Measurements from ENCODE around the gene MATN1.

MATN1 gene

GRCh38 chr1:30757352-30758120 lies 34.2 kb upstream of the MATN1 start, which contains the start of gene LAPTM5:
LAPTM5 (minus strand) TSS chr1:30757774; CDS start chr1:30757745, 29 bp downstream.
- no peak for DNase-seq (ENCODE audit: low read depth)

DNA sequence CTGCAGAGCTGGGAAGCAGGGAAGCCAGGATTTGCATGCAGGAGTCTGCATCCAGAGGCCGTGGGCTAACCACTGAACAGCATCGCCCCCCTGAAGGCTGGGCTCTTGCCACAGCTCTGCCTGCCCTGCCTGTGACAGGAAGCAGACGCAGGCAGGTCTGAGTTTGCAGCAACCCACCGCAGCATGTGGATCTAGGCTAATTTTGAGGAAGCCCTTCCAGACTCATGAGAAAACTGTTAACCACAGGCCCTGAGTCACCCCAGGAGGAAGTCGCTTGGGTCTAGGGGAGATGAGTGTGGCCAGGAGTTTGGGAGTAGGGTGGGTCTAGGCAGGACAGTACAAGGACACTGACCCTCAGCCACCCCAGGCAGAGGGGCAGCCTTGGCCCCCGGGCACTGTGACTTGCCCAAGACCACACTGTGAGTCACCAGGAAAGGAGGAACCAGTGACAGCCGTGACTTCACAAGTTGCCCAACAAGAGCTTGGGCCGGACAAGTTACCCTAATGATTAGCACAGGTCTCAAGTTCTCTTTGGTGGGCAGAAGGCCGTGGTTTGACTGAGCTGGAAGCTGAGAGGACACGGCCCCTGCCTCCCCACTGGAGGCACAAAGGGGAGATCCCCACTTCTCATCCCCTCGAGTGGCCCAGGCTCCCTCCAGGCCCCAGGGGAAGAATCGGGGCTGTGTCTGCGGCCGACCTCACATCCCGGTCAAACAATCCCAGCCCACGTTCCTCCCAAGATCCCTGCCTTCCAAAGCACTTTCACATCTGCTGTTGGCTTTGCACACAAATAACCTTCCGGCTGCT lies 33.4 kb upstream of the MATN1 start:
- no peak for DNase-seq (ENCODE audit: low read depth)

- no peak for DNase-seq (ENCODE audit: low read depth)
These were observed 32.8 kb upstream of the MATN1 start for GRCh38 chr1:30756206-30756544.

- DNase-seq (ENCODE audit: low read depth), result no peak
These were observed 32.4 kb upstream of the MATN1 start for GRCh38 chr1:30755746-30756145.

DNA sequence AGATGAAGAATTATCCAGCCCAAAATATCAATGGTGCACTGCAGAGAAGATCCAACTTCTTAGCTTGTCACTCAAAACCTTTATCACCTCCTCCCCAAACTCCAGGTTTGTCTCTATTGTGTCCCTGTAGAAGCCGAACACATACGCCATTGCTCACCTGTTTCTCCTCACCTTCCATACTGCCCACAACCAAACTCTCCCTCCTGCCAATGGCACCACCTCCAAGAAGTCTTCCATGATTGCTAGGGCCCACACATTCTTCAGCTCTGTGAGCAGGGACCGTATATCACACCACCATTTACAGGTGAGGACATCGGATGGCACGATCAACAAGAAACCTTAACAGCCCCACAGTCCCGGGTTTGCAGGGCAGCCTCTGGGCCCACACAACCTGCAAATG lies 31.9 kb upstream of the MATN1 start:
- DNase-seq (ENCODE audit: low read depth), result no peak

DNA sequence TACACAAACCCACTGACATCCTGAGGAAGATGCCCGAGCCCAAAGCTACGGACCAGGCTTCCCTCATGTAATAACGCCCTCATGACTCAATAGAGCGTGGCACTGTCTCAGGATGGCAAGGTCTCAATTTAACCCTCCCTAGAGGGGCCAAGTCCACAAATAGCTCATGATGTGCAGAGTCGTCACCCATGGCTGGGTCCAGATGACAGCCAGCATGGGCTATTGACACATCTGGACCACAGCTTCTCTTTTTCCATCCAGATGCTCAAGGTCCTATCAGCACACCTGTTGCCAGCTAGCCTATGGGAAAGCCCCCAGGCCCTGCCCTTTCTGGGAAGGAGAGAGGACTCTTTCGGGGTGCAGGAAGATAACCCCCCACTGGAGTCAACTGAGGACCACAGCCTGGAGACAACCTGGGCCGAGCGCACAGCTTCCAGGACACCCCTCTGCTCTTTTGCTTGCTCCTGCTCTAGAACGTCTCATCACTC lies 31.3 kb upstream of the MATN1 start:
- DNase-seq (ENCODE audit: low read depth), result no peak

DNA sequence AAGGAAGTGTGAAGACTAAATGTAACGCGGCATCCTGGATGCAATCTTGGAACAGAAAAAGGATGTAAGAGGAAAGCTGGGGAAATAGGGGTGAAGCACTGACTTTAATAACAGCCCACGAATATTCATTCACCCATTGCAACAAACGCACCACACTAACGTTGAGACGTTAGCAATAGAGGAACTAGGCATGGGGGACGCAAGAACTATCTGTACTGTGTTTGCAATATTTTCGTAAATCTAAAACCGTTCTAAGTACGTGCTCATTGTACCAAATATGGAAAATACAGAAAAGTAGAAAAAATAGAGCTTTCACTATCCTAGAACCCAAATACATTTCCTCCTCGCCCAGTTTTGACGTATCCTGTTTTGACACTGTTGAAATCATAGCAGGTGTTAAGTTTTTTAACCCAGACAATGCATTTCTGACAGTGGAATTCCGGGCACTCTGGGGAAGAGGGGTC lies 30.3 kb upstream of the MATN1 start:
- no peak for DNase-seq (ENCODE audit: low read depth)

DNA sequence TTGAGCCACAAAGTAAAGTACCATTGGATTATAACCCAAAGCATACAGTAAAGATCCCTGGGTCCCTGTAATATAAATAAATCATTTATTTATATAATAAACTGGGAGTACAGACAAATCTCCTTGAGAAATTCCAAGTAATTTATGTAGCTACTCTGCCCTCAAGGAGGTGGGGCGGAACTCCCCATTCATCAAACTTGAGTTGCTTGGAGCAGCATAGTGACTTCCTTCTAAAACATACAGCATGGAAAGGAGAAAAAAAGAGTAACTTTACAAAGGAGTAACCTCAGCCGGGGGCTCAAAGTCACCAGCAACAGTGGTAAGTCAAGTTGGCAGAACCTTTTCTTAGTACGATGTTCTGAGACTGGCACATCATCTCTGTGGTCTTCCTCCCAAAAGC lies 29.7 kb upstream of the MATN1 start:
- no peak for DNase-seq (ENCODE audit: low read depth)

- DNase-seq (ENCODE audit: low read depth), result no peak
These were observed 29.2 kb upstream of the MATN1 start for GRCh38 chr1:30752651-30752908.

- no peak for DNase-seq (ENCODE audit: low read depth)
These were observed 28.7 kb upstream of the MATN1 start for GRCh38 chr1:30751830-30752650.

DNA sequence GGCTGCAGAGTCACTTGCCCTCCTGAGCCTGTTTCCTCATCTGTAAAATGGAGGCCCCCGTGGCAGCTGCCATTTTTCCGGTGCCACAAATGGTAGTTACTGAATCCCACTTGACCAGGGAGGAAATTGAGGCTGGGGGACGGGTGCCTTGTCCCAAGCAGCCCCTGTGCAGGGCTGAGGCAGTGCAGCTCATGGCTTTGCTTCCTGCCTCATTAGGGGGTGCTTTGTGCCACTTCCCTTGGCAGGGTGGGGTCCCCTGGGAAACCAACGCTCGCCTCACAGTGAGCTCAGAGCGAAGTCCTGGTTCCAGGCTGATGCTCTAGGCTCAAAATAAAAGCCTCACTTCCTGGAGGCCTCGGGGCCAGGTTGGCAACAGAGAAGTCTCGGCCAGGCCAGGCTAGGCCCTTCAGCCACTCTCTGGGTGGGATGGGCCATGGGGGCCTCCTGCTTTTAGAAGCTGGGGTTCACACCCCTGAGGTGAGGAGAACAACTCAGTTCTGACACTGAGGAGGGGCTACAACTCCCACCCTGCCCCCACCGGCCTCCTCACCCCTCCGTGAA lies 27.4 kb upstream of the MATN1 start:
- DNase-seq (ENCODE audit: low read depth), result no peak

DNA sequence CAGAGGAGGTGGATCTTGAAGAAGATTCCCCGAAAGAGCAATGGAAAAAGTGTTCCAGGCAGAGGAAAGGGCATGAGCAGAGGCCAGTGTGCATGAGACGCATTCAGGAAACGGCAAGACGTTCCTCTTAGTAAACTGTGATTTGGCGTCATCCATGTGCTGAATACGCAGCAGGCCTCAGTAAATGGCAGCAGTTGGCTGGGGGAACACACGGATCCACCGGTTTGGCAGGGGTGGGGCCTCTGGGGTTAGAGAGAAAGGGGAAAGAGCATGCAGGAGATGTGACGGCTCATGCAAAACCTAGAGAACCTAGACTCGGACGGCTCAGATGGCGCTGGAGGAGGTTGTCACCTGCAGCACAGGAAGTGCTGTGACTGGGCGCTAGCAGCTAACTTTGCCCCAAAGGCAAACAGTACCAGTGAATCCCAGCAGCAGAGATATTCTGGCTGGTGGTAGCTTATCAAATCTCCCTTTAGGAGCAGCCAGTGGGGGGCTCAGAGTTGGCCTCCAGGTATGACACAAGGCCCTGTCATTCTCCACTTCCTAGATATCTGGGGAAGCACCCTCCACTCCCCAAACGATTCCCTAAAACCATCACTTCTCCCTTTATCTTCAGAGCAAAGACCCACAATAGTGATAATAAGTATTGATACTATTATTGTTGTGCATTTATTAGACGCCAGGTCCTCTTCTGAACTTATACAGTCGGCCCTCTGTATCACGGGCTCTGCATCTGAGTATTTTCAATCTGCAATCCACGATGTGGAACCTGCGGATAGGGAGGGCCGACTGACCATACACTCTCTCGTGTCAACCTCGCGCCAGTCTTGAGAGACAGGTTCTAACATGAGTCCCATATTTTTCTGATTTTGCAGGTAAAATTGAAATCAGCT lies 26.6 kb upstream of the MATN1 start:
- DNase-seq (ENCODE audit: low read depth), result no peak

- DNase-seq (ENCODE audit: low read depth), result no peak
These were observed 25.5 kb upstream of the MATN1 start for GRCh38 chr1:30748699-30749401.

DNA sequence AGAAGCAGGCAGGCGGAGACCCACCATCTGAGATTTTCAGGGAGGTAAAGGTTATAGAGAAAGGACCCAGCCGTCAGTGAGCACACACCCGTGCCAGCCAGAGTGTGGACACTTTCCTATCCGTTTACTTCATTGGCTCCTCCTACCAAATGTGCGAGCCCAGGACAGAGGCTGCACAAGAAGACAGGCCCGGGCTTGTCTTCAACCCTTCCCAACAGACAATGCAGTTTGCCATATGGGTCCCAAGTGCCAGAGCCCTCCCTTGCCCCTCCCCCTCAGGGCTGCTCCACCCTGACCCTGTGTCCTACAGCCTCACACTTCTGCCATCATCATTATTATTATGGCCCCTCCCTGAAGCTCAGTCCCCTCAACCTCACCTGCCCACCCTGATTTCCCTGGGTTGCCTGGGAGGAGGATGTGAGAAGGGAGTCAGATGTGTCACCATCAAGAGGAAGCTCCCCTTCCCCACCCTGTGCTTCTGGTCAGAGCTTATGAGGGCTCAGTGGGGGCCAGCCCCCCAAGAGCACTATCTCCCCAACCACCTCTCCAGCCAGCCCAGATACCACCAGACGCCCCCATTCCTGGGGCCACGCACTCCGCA lies 24.8 kb upstream of the MATN1 start:
- no peak for DNase-seq (ENCODE audit: low read depth)

- DNase-seq (ENCODE audit: low read depth), result no peak
These were observed 23.9 kb upstream of the MATN1 start for GRCh38 chr1:30747033-30748008.

DNA sequence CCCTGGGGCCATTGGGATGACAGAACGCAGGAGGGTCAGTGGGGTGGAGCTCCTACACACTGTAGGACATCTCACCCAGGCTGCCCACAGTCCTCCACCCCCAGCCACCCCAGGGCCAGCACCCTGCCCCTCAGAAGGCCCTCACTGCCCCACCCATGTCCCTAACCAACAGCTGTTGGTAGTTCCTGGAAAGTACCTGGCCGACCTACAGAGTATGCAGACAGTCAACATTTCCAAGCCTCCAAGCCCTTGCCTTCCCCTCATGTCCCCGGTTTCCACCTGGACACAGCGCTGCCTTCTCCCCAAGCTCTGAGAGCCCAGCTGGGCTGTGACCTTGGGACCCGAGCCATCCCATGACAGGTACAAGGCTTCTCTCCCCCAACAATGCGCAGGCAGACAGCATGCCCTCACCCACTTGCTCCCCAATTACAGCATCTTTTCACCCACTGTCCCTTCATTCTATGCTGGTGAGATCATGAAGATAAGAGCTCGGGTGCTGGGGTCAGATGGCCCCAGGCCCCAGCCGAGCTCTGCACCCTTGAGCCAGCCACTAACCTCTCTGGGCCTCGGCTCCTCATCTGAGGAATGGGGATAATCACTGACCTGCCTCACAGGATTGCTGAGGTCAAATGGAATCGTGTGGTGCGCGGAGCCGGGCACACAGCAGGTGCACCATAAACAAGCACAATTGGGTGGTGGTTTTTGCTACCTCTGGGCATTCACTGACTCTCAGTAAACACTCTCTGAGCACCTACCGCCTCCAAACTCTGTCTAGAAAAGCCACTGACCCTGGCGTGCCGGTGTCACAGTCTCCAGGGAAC lies 23.0 kb upstream of the MATN1 start:
- DNase-seq (ENCODE audit: low read depth), result no peak

DNA sequence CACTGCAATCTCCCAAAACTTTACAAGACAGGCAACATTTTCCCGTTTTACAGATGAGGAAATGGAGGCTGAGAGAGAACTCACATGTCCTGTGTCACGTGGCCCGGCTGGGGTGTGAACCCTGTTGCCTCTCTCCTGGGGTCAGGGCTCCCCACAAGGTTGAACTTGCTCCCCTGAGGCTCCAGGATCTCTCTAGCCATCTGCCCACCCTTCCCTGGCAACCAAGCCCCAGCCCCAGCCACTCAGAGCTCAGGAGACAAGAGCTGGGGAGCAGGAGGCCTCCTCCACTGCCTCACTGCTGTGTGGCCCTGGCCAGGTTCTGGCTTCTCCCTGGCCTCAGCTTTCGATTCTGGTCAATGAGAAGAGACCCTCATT lies 22.4 kb upstream of the MATN1 start:
- DNase-seq (ENCODE audit: low read depth), result no peak

GRCh38 chr1:30745156-30745833 lies 21.9 kb upstream of the MATN1 start:
- no peak for DNase-seq (ENCODE audit: low read depth)

All from stimulated activated CD8-positive, alpha-beta memory T cell treated with anti-CD3 and anti-CD28 coated beads, Interleukin-7, amount 100 ng/mL, for 24 hours (primary cell).